ENCODE data around the gene LLCFC1. TPM values are rescaled to one million over a fixed set of nuclear protein-coding genes. Genes with fewer than 3 reads are reported as not detected.
"Not testable (repeated sequence)": the region's sequence is repeated elsewhere in the genome, so short reads cannot be mapped to it uniquely, and the experiment has no call there.

LLCFC1 gene
- total and polyA plus RNA-seq, 7 donors = not detected

DNA sequence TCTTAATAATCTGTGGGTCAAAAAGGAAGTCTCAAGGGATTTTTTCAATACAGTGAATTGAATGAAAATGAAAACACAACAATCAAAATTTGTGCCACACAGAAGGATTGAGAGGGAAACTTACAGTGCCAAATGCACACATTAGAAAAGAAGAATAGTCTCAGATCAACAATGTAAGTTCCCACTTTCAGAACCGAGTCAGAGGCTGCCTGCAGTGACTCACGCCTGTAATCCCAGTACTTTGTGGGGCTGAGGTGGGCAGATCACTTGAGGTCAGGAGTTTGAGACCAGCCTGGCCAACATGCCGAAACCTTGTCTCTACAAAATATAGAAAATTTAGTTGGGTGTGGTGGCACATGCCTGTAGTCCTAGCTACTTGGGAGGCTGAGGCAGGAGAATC lies 35.3 kb downstream of the LLCFC1 start:
- TF ChIP-seq, protein P1, sequence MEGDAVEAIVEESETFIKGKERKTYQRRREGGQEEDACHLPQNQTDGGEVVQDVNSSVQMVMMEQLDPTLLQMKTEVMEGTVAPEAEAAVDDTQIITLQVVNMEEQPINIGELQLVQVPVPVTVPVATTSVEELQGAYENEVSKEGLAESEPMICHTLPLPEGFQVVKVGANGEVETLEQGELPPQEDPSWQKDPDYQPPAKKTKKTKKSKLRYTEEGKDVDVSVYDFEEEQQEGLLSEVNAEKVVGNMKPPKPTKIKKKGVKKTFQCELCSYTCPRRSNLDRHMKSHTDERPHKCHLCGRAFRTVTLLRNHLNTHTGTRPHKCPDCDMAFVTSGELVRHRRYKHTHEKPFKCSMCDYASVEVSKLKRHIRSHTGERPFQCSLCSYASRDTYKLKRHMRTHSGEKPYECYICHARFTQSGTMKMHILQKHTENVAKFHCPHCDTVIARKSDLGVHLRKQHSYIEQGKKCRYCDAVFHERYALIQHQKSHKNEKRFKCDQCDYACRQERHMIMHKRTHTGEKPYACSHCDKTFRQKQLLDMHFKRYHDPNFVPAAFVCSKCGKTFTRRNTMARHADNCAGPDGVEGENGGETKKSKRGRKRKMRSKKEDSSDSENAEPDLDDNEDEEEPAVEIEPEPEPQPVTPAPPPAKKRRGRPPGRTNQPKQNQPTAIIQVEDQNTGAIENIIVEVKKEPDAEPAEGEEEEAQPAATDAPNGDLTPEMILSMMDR (IDR thresholded peaks at IDR 0.05) = no peak
- TF ChIP-seq POLR2A (IDR thresholded peaks at IDR 0.05) (no peak), POLR2AphosphoS5 (IDR thresholded peaks at IDR 0.05) (no peak), EP300 (IDR thresholded peaks at IDR 0.05) (no peak)
- intact Hi-C loops (cut with DNase I) = no loop called here
- Histone ChIP-seq H3K36me3 (no peaks in the 10 kb centered on the region), H3K4me1 (no peaks in the 10 kb centered on the region), H3K9me3 (no peaks in the 10 kb centered on the region), H3K27me3 (no peaks in the 10 kb centered on the region), H3K4me3 (no peak overlapping the region), H3K27ac (no peak overlapping the region)
- DNase-seq = no peak
- 77% methylated on average over 3 of the region's 3 CpGs for WGBS, 2 donors

DNA sequence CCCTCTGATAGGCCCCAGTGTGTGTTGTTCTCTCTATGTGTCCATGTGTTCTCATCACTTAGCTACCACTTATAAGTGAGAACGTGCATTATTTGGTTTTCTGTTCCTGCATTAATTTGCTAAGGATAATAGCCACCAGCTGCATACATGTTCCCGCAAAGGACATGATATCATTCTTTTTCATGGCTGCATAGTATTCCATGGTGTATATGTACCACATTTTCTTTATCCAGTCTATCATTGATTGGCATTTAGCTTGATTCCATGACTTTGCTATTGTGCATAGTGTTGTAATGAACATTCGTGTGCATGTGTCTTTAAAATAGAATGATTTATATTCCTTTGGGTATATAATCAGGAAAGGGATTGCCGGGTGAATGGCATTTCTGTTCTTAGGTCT lies 39.1 kb downstream of the LLCFC1 start:
- H3K27me3 ChIP-seq; H3K36me3 ChIP-seq; intact Hi-C loops (cut with DNase I); H3K27ac ChIP-seq; DNase-seq; H3K4me3 ChIP-seq; H3K4me1 ChIP-seq; H3K9me3 ChIP-seq: not testable (repeated sequence)
- WGBS, 2 donors = 86 to 87% methylated on average over 4 of the region's 4 CpGs

DNA sequence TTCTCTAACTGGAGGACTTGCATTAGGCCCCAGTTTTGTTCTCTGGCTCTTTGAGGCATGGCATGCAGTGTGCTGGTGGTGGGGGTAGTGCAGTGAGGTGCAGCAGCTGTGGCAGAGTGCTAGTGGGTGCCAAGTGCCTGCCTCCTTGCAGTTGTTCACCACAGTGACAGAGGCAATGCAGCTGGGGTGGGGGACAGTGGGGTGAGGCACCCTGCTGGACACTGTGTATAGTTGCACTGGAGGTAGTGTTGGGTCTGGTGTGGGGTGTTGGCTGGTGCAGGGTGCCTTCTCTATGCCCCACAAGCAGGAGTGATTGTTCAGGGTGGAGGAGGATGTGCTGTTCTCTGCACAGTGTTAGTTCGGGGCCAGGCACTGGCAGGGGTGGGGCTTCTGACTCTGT lies 44.5 kb downstream of the LLCFC1 start:
- TF ChIP-seq POLR2AphosphoS5 (IDR thresholded peaks at IDR 0.05) = no peak
- TF ChIP-seq, protein P1 (IDR thresholded peaks at IDR 0.05) = no peak
- TF ChIP-seq EP300 (IDR thresholded peaks at IDR 0.05) = no peak
- no peak for TF ChIP-seq POLR2A (IDR thresholded peaks at IDR 0.05)
- no peaks in the 10 kb centered on the region for H3K36me3 ChIP-seq
- intact Hi-C loops (cut with DNase I) = no loop called here

DNA sequence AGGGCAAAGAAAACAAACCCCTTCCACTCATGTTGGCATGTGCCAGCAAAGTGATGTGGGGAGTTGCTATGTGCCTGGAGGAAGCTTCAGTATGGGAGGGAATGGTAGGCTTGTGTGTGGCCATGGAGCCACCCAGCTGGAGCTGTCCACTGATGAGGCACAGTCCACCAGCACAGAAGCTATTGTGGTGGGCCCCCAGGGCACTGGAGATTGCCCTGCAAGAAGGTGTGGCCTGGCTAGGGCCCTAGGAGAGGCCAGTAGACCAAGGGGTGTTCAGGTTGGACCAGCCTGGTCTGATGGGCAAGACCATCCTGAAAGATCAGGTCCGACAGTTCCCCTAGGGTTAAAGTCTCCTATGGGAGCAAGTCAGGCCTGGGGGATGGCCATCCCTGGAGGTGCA lies 45.0 kb downstream of the LLCFC1 start:
- no peak overlapping the region for H3K4me3 ChIP-seq
- WGBS, 2 donors = 94 to 95% methylated on average over 1 of the region's 1 CpG
- no peak overlapping the region for H3K27ac ChIP-seq
- H3K9me3 ChIP-seq = peaks cover 0 to 2% (median 0%) of the 10 kb centered on the region in 4 donors
- DNase-seq = no peak
- intact Hi-C loops (cut with DNase I) = no loop called here
- H3K27me3 ChIP-seq = no peaks in the 10 kb centered on the region
- TF ChIP-seq, protein P1 (IDR thresholded peaks at IDR 0.05) = no peak
- no peak for TF ChIP-seq POLR2A (IDR thresholded peaks at IDR 0.05)
- no peak for TF ChIP-seq EP300 (IDR thresholded peaks at IDR 0.05)
- no peak for TF ChIP-seq POLR2AphosphoS5 (IDR thresholded peaks at IDR 0.05)
- H3K4me1 ChIP-seq = no peaks in the 10 kb centered on the region
- H3K36me3 ChIP-seq = no peaks in the 10 kb centered on the region

More for the DNA sequence above, 44.5 kb downstream of the LLCFC1 start:
- Histone ChIP-seq H3K27ac (no peak overlapping the region), H3K4me3 (no peak overlapping the region), H3K27me3 (no peaks in the 10 kb centered on the region), H3K9me3 (peaks cover 0 to 2% (median 0%) of the 10 kb centered on the region in 4 donors), H3K4me1 (no peaks in the 10 kb centered on the region)
- 72 to 87% methylated on average over 1 of the region's 1 CpG for WGBS, 2 donors
- no peak for DNase-seq

Other genes starting within 250 kb of the LLCFC1 start
- gene PRSS1, start 190.0 kb upstream of the LLCFC1 start, total RNA-seq = not detected
- 10 to 100 TPM in 1 of 3 donors, 1 to 10 TPM in 1, under 1 TPM in 1; 0.67 to 25.8 (median 1.8) TPM for gene PRSS1, start 190.0 kb upstream of the LLCFC1 start, polyA plus RNA-seq
- not detected for gene PRSS2, start 168.5 kb upstream of the LLCFC1 start, total RNA-seq
- 10 to 100 TPM in 1 of 3 donors, 1 to 10 TPM in 2; 1.4 to 30.0 (median 3.0) TPM for gene PRSS2, start 168.5 kb upstream of the LLCFC1 start, polyA plus RNA-seq
- 10 to 100 TPM in 2 of 4 donors, 1 to 10 TPM in 2; 6.7 to 13.6 (median 10.2) TPM for gene EPHB6, start 84.4 kb upstream of the LLCFC1 start, total RNA-seq
- 1 to 10 TPM; 1.2 to 5.6 (median 1.2) TPM for gene EPHB6, start 84.4 kb upstream of the LLCFC1 start, polyA plus RNA-seq
- gene TRPV6, start 53.7 kb upstream of the LLCFC1 start, total RNA-seq = not detected
- gene TRPV6, start 53.7 kb upstream of the LLCFC1 start, polyA plus RNA-seq = under 1 TPM in 2 of 3 donors, not detected in 1; 0.19 to 0.60 TPM
- not detected for gene TRPV5, start 5.7 kb upstream of the LLCFC1 start, total RNA-seq
- under 1 TPM in 1 of 3 donors, not detected in 2; 0.03 TPM for gene TRPV5, start 5.7 kb upstream of the LLCFC1 start, polyA plus RNA-seq
- under 1 TPM in 1 of 4 donors, not detected in 3; 0.28 TPM for gene KEL, start 22.9 kb downstream of the LLCFC1 start, total RNA-seq
- under 1 TPM in 1 of 3 donors, not detected in 2; 0.69 TPM for gene KEL, start 22.9 kb downstream of the LLCFC1 start, polyA plus RNA-seq
- gene OR9A2, start 87.6 kb downstream of the LLCFC1 start, total RNA-seq = not detected
- not detected for gene OR9A2, start 87.6 kb downstream of the LLCFC1 start, polyA plus RNA-seq
- not detected for gene OR6V1, start 112.9 kb downstream of the LLCFC1 start, total RNA-seq
- gene OR6V1, start 112.9 kb downstream of the LLCFC1 start, polyA plus RNA-seq = not detected
- gene PIP, start 192.6 kb downstream of the LLCFC1 start, total RNA-seq = not detected
- gene PIP, start 192.6 kb downstream of the LLCFC1 start, polyA plus RNA-seq = not detected
- not detected for gene TAS2R39, start 243.9 kb downstream of the LLCFC1 start, total RNA-seq
- gene TAS2R39, start 243.9 kb downstream of the LLCFC1 start, polyA plus RNA-seq = not detected

Data from sigmoid colon (tissue), 7 donors.